Activated naive CD8-positive, alpha-beta T cell (primary cell): ENCODE results near the gene LRRFIP2.
A peak's percentile ranks its signal among the peaks of the same experiment; 100 is the strongest.
"Not testable (repeated sequence)": the region's sequence is repeated elsewhere in the genome, so short reads cannot be mapped to it uniquely, and the experiment has no call there.

Source experiments
- H3K27ac Mint-ChIP-seq: one replicate; pipeline ENCODE4 v1.8.0; 2021; ENCODE audit warnings: mixed read lengths
- H3K27me3 Mint-ChIP-seq: one replicate; pipeline ENCODE4 v1.8.0; 2021; ENCODE audit warnings: mixed read lengths
- H3K36me3 Mint-ChIP-seq: one replicate; pipeline ENCODE4 v1.8.0; 2021; ENCODE audit warnings: mixed read lengths
- H3K4me1 Mint-ChIP-seq: one replicate; pipeline ENCODE4 v1.8.0; 2021; ENCODE audit warnings: low read depth, mixed read lengths
- H3K4me3 Mint-ChIP-seq: one replicate; pipeline ENCODE4 v1.8.0; 2021; ENCODE audit warnings: mild to moderate bottlenecking, mixed read lengths
- H3K9me3 Mint-ChIP-seq: one replicate; pipeline ENCODE4 v1.8.0; 2021; ENCODE audit warnings: low read depth, mixed read lengths

Gene LRRFIP2

GRCh38 chr3:37174532-37175126 lies at the start of gene LRRFIP2:
LRRFIP2 (minus strand) TSS chr3:37174582; CDS start chr3:37148983, 25,599 bp downstream.
- Mint-ChIP-seq H3K27me3 (no peaks in the 10 kb centered on the region), H3K4me1 (peaks cover 64% of the 10 kb centered on the region), H3K36me3 (peaks cover 12% of the 10 kb centered on the region), H3K27ac (peak within 1 kb of the TSS; percentile 96), H3K9me3 (no peaks in the 10 kb centered on the region), H3K4me3 (peak within 1 kb of the TSS; percentile 92)

GRCh38 chr3:37223576-37223975 lies 49.2 kb upstream of the LRRFIP2 start:
- Mint-ChIP-seq H3K36me3 (no peaks in the 10 kb centered on the region), H3K4me3 (no peak overlapping the region), H3K27ac (no peak overlapping the region), H3K9me3 (no peaks in the 10 kb centered on the region), H3K27me3 (no peaks in the 10 kb centered on the region), H3K4me1 (peaks cover 40% of the 10 kb centered on the region)

GRCh38 chr3:37223141-37223558 lies 48.8 kb upstream of the LRRFIP2 start:
- H3K9me3 Mint-ChIP-seq: no peaks in the 10 kb centered on the region
- H3K4me3 Mint-ChIP-seq: no peak overlapping the region
- H3K27me3 Mint-ChIP-seq: no peaks in the 10 kb centered on the region
- no peak overlapping the region for H3K27ac Mint-ChIP-seq
- no peaks in the 10 kb centered on the region for H3K36me3 Mint-ChIP-seq
- H3K4me1 Mint-ChIP-seq: peaks cover 41% of the 10 kb centered on the region

- not testable (repeated sequence) for H3K27me3 Mint-ChIP-seq, H3K4me3 Mint-ChIP-seq, H3K27ac Mint-ChIP-seq, H3K36me3 Mint-ChIP-seq, H3K9me3 Mint-ChIP-seq
- H3K4me1 Mint-ChIP-seq: peaks cover 44% of the 10 kb centered on the region
Measured at GRCh38 chr3:37222542-37222941, 48.2 kb upstream of the LRRFIP2 start.

GRCh38 chr3:37221407-37221806 lies 47.0 kb upstream of the LRRFIP2 start:
- H3K27me3 Mint-ChIP-seq: no peaks in the 10 kb centered on the region
- no peak overlapping the region for H3K4me3 Mint-ChIP-seq
- H3K9me3 Mint-ChIP-seq: no peaks in the 10 kb centered on the region
- no peaks in the 10 kb centered on the region for H3K36me3 Mint-ChIP-seq
- no peak overlapping the region for H3K27ac Mint-ChIP-seq
- H3K4me1 Mint-ChIP-seq: peaks cover 52% of the 10 kb centered on the region

- no peaks in the 10 kb centered on the region for H3K9me3 Mint-ChIP-seq
- H3K4me3 Mint-ChIP-seq: no peak overlapping the region
- peaks cover 43% of the 10 kb centered on the region for H3K4me1 Mint-ChIP-seq
- no peaks in the 10 kb centered on the region for H3K27me3 Mint-ChIP-seq
- H3K27ac Mint-ChIP-seq: no peak overlapping the region
- no peaks in the 10 kb centered on the region for H3K36me3 Mint-ChIP-seq
Measured at GRCh38 chr3:37219266-37219665, 44.9 kb upstream of the LRRFIP2 start.

- Mint-ChIP-seq H3K27me3 (no peaks in the 10 kb centered on the region), H3K9me3 (no peaks in the 10 kb centered on the region), H3K4me1 (peaks cover 41% of the 10 kb centered on the region), H3K27ac (no peak overlapping the region), H3K36me3 (no peaks in the 10 kb centered on the region), H3K4me3 (no peak overlapping the region)
Measured at GRCh38 chr3:37218206-37218605, 43.8 kb upstream of the LRRFIP2 start.

- Mint-ChIP-seq H3K4me1 (peaks cover 38% of the 10 kb centered on the region), H3K36me3 (no peaks in the 10 kb centered on the region), H3K27ac (peak overlapping the region; percentile 35)
Measured at GRCh38 chr3:37217098-37217849, 42.9 kb upstream of the LRRFIP2 start.

GRCh38 chr3:37216597-37217097 lies 42.3 kb upstream of the LRRFIP2 start:
- Mint-ChIP-seq H3K4me1 (peaks cover 38% of the 10 kb centered on the region), H3K27me3 (no peaks in the 10 kb centered on the region), H3K4me3 (peak overlapping the region; percentile 38), H3K9me3 (no peaks in the 10 kb centered on the region), H3K36me3 (no peaks in the 10 kb centered on the region), H3K27ac (peak overlapping the region; percentile 35)

More at GRCh38 chr3:37217098-37217849, 42.9 kb upstream of the LRRFIP2 start:
- no peaks in the 10 kb centered on the region for H3K9me3 Mint-ChIP-seq
- H3K27me3 Mint-ChIP-seq: no peaks in the 10 kb centered on the region
- H3K4me3 Mint-ChIP-seq: no peak overlapping the region

- no peaks in the 10 kb centered on the region for H3K36me3 Mint-ChIP-seq
- H3K27ac Mint-ChIP-seq: no peak overlapping the region
- H3K27me3 Mint-ChIP-seq: no peaks in the 10 kb centered on the region
- no peak overlapping the region for H3K4me3 Mint-ChIP-seq
- peaks cover 33% of the 10 kb centered on the region for H3K4me1 Mint-ChIP-seq
- no peaks in the 10 kb centered on the region for H3K9me3 Mint-ChIP-seq
Measured at GRCh38 chr3:37214076-37214475, 39.7 kb upstream of the LRRFIP2 start.

GRCh38 chr3:37210230-37210629 lies 35.8 kb upstream of the LRRFIP2 start:
- Mint-ChIP-seq H3K9me3 (no peaks in the 10 kb centered on the region), H3K27me3 (no peaks in the 10 kb centered on the region), H3K36me3 (no peaks in the 10 kb centered on the region), H3K4me3 (no peak overlapping the region), H3K27ac (no peak overlapping the region), H3K4me1 (peaks cover 5% of the 10 kb centered on the region)

- H3K27ac Mint-ChIP-seq, H3K36me3 Mint-ChIP-seq, H3K9me3 Mint-ChIP-seq: not testable (repeated sequence)
Measured at GRCh38 chr3:37208576-37208975, 34.2 kb upstream of the LRRFIP2 start.

GRCh38 chr3:37208008-37208407 lies 33.6 kb upstream of the LRRFIP2 start:
- H3K9me3 Mint-ChIP-seq, H3K27ac Mint-ChIP-seq, H3K36me3 Mint-ChIP-seq, H3K27me3 Mint-ChIP-seq, H3K4me3 Mint-ChIP-seq, H3K4me1 Mint-ChIP-seq: not testable (repeated sequence)

More at GRCh38 chr3:37208576-37208975, 34.2 kb upstream of the LRRFIP2 start:
- H3K27me3 Mint-ChIP-seq, H3K4me1 Mint-ChIP-seq, H3K4me3 Mint-ChIP-seq: not testable (repeated sequence)

- H3K36me3 Mint-ChIP-seq, H3K27ac Mint-ChIP-seq, H3K4me1 Mint-ChIP-seq, H3K27me3 Mint-ChIP-seq, H3K4me3 Mint-ChIP-seq, H3K9me3 Mint-ChIP-seq: not testable (repeated sequence)
Measured at GRCh38 chr3:37206041-37206440, 31.7 kb upstream of the LRRFIP2 start.

- H3K27me3 Mint-ChIP-seq: no peaks in the 10 kb centered on the region
- no peaks in the 10 kb centered on the region for H3K9me3 Mint-ChIP-seq
- H3K36me3 Mint-ChIP-seq: no peaks in the 10 kb centered on the region
- H3K4me1 Mint-ChIP-seq: no peaks in the 10 kb centered on the region
- no peak overlapping the region for H3K4me3 Mint-ChIP-seq
- no peak overlapping the region for H3K27ac Mint-ChIP-seq
Measured at GRCh38 chr3:37204314-37204713, 29.9 kb upstream of the LRRFIP2 start.
